HCT116 (cell line): ENCODE measurements around the gene ACD.

ENCODE experiments used
- CTCF ChIP-seq, 3 experiments: fragments of 200-600 bp in 1 of 3; sonication (generic) in 1 of 3; IDR thresholded peaks in 2 of 3; conservative IDR thresholded peaks in 1 of 3; 2 replicates each; pipeline ENCODE4 v1.5.1; 2012 to 2017; ENCODE audit warnings: low read depth in 2 of 3, low read length in 2 of 3, antibody characterized with exemption in 1 of 3, borderline replicate concordance in 1 of 3, control low read depth in 1 of 3, mild to moderate bottlenecking in 1 of 3, mixed read lengths in 1 of 3, mixed run types in 1 of 3, moderate library complexity in 1 of 3; ENCODE audit not compliant: insufficient read depth in 1 of 3
- EZH2 ChIP-seq: fragments of 200-600 bp; sonication (generic); IDR thresholded peaks from 2 replicates; pipeline ENCODE4 v1.6.1; 2017; ENCODE audit warnings: antibody characterized with exemption, mixed run types
- MAX ChIP-seq: IDR thresholded peaks from 2 replicates; pipeline ENCODE4 v1.6.1; 2012
- POLR2AphosphoS5 ChIP-seq: IDR thresholded peaks from 2 replicates; pipeline ENCODE4 v1.6.1; 2011; ENCODE audit warnings: mild to moderate bottlenecking, low read depth, low read length, moderate library complexity
- REST ChIP-seq: IDR thresholded peaks from 2 replicates; pipeline ENCODE4 v1.6.1; 2012; ENCODE audit warnings: low read depth
- SP1 ChIP-seq: IDR thresholded peaks from 2 replicates; pipeline ENCODE4 v1.6.1; 2012; ENCODE audit warnings: low read depth
- YY1 ChIP-seq: IDR thresholded peaks from 2 replicates; pipeline ENCODE4 v1.6.1; 2011; ENCODE audit warnings: low read length, low read depth, moderate library complexity, mild to moderate bottlenecking; ENCODE audit not compliant: insufficient replicate concordance; ENCODE audit errors: extremely low read depth

GRCh38 chr16:67707210-67707609 lies 47.1 kb upstream of the ACD start:
- TF ChIP-seq MAX (no peak), CTCF (IDR thresholded peaks at IDR 0.05 in 2 of 3, conservative IDR thresholded peaks at IDR 0.05 in 1 of 3; ENCODE audit: borderline replicate concordance in 1 of 3, insufficient read depth in 1 of 3, low read depth in 2 of 3, low read length in 2 of 3) (no peak), SP1 (no peak), EZH2 (no peak), YY1 (no peak), REST (no peak), POLR2AphosphoS5 (no peak)
